Skeletal muscle tissue (tissue), 4 donors: ENCODE results near the gene TRIP13. TPM values are rescaled to one million over a fixed set of nuclear protein-coding genes. Genes with fewer than 3 reads are reported as not detected.
"Not testable (repeated sequence)": the region's sequence is repeated elsewhere in the genome, so short reads cannot be mapped to it uniquely, and the experiment has no call there.

ENCODE experiments used
- H3K27ac ChIP-seq: one replicate; pipeline ENCODE4 v1.7.0; 2013; ENCODE audit warnings: mild to moderate bottlenecking, low read depth, low read length, inconsistent platforms
- H3K27me3 ChIP-seq, 3 donors: one replicate each; pipeline ENCODE4 v1.7.0; 2013; ENCODE audit warnings: low read length in 3 of 3; ENCODE audit not compliant: control insufficient read depth in 3 of 3, insufficient read depth in 3 of 3
- H3K36me3 ChIP-seq, 3 donors: one replicate each; pipeline ENCODE4 v1.7.0; 2013; ENCODE audit warnings: low read length in 3 of 3; ENCODE audit not compliant: control insufficient read depth in 3 of 3, insufficient read depth in 3 of 3
- H3K4me1 ChIP-seq, 3 donors: one replicate each; pipeline ENCODE4 v1.7.0; 2013; ENCODE audit warnings: low read length in 3 of 3, mild to moderate bottlenecking in 3 of 3; ENCODE audit not compliant: control insufficient read depth in 3 of 3, insufficient read depth in 3 of 3
- H3K4me3 ChIP-seq, 3 donors: one replicate each; pipeline ENCODE4 v1.7.0; 2013; ENCODE audit warnings: low read length in 3 of 3
- H3K9ac ChIP-seq, 3 donors: one replicate each; pipeline ENCODE4 v1.7.0; 2013; ENCODE audit warnings: low read length in 3 of 3, mild to moderate bottlenecking in 3 of 3, moderate library complexity in 2 of 3, low read depth in 1 of 3
- H3K9me3 ChIP-seq, 3 donors: one replicate each; pipeline ENCODE4 v1.7.0; 2013; ENCODE audit warnings: low read length in 3 of 3; ENCODE audit not compliant: control insufficient read depth in 3 of 3
- total RNA-seq: library from RNA; depleted of rRNA; stranded (reverse); fragments of >200 nt; gene quantifications from one replicate; pipeline ENCODE4 v1.2.3, GENCODE V29; 2014
- donor health status: Osteomylitis.

TRIP13 gene
- 5.7 TPM for total RNA-seq

- Histone ChIP-seq H3K9ac (peak within 1 kb of the TSS; percentile 89 to 93 (median 92)), H3K36me3 (peaks cover 29 to 37% (median 32%) of the 10 kb centered on the region in 3 donors), H3K9me3 (no peaks in the 10 kb centered on the region), H3K4me1 (peaks cover 13 to 23% (median 20%) of the 10 kb centered on the region in 3 donors), H3K27me3 (no peaks in the 10 kb centered on the region), H3K4me3 (peak within 1 kb of the TSS; percentile 91 to 97 (median 92)), H3K27ac (peak within 1 kb of the TSS; percentile 84)
Measured at GRCh38 chr5:892394-893136, at the start of gene TRIP13, which contains the start of gene BRD9. Gene TRIP13, plus strand, starts transcription at chr5:892884. Its CDS starts 115 bp downstream, at chr5:892999. Gene BRD9, minus strand, starts transcription at chr5:892801. Its CDS starts 144 bp downstream, at chr5:892657.

GRCh38 chr5:843371-843770 is 49.3 kb upstream of the TRIP13 start:
- not testable (repeated sequence) for H3K9ac ChIP-seq, H3K27me3 ChIP-seq, H3K27ac ChIP-seq, H3K36me3 ChIP-seq, H3K9me3 ChIP-seq, H3K4me1 ChIP-seq, H3K4me3 ChIP-seq

GRCh38 chr5:843926-844325 is 48.8 kb upstream of the TRIP13 start:
- H3K27me3 ChIP-seq, H3K4me3 ChIP-seq, H3K27ac ChIP-seq, H3K9ac ChIP-seq, H3K9me3 ChIP-seq, H3K36me3 ChIP-seq, H3K4me1 ChIP-seq: not testable (repeated sequence)

GRCh38 chr5:844426-844825 is 48.3 kb upstream of the TRIP13 start:
- H3K27me3 ChIP-seq, H3K36me3 ChIP-seq, H3K4me1 ChIP-seq, H3K4me3 ChIP-seq, H3K9ac ChIP-seq, H3K27ac ChIP-seq, H3K9me3 ChIP-seq: not testable (repeated sequence)

- not testable (repeated sequence) for H3K36me3 ChIP-seq, H3K4me1 ChIP-seq, H3K27ac ChIP-seq, H3K9me3 ChIP-seq, H3K4me3 ChIP-seq, H3K27me3 ChIP-seq, H3K9ac ChIP-seq
Measured at GRCh38 chr5:845031-845675, 47.5 kb upstream of the TRIP13 start.

GRCh38 chr5:845676-846601 is 46.7 kb upstream of the TRIP13 start:
- H3K9me3 ChIP-seq, H3K27ac ChIP-seq, H3K4me1 ChIP-seq, H3K36me3 ChIP-seq, H3K9ac ChIP-seq, H3K4me3 ChIP-seq: not testable (repeated sequence)
- H3K27me3 ChIP-seq: peaks cover 5 to 14% (median 11%) of the 10 kb centered on the region in 3 donors

- H3K27ac ChIP-seq, H3K9me3 ChIP-seq, H3K4me3 ChIP-seq, H3K9ac ChIP-seq, H3K36me3 ChIP-seq: not testable (repeated sequence)
- Histone ChIP-seq H3K27me3 (peaks cover 6 to 20% (median 13%) of the 10 kb centered on the region in 3 donors), H3K4me1 (peaks cover 4 to 10% (median 6%) of the 10 kb centered on the region in 3 donors)
Measured at GRCh38 chr5:846602-847091, 46.0 kb upstream of the TRIP13 start.

- peaks cover 9 to 25% (median 13%) of the 10 kb centered on the region in 3 donors for H3K27me3 ChIP-seq
- not testable (repeated sequence) for H3K4me3 ChIP-seq, H3K9me3 ChIP-seq, H3K9ac ChIP-seq, H3K27ac ChIP-seq, H3K36me3 ChIP-seq
- H3K4me1 ChIP-seq: peaks cover 4 to 10% (median 6%) of the 10 kb centered on the region in 3 donors
Measured at GRCh38 chr5:847212-847611, 45.5 kb upstream of the TRIP13 start.

- not testable (repeated sequence) for H3K9me3 ChIP-seq, H3K36me3 ChIP-seq, H3K27ac ChIP-seq, H3K4me3 ChIP-seq, H3K9ac ChIP-seq
- Histone ChIP-seq H3K4me1 (peaks cover 4 to 10% (median 6%) of the 10 kb centered on the region in 3 donors), H3K27me3 (peaks cover 15 to 31% (median 18%) of the 10 kb centered on the region in 3 donors)
Measured at GRCh38 chr5:847736-848135, 44.9 kb upstream of the TRIP13 start.
